H54 (cell line): ENCODE data around the gene BAK1.
A peak's percentile ranks its signal among the peaks of the same experiment; 100 is the strongest.

ENCODE experiments used
- DNase-seq: peaks from one replicate; pipeline ENCODE4 v3.0.0; 2011; ENCODE audit warnings: low spot score, mixed read lengths; ENCODE audit not compliant: insufficient read length
- FAIRE-seq: peaks from 3 replicates; lab custom pipeline; 2011; peaks lifted over from hg19 to GRCh38; lab: Jason Lieb, UNC
- POLR2A ChIP-seq: IDR thresholded peaks from 2 replicates; pipeline ENCODE4 v1.6.1; 2011; ENCODE audit warnings: low read depth, mild to moderate bottlenecking, low read length

Gene BAK1

DNA sequence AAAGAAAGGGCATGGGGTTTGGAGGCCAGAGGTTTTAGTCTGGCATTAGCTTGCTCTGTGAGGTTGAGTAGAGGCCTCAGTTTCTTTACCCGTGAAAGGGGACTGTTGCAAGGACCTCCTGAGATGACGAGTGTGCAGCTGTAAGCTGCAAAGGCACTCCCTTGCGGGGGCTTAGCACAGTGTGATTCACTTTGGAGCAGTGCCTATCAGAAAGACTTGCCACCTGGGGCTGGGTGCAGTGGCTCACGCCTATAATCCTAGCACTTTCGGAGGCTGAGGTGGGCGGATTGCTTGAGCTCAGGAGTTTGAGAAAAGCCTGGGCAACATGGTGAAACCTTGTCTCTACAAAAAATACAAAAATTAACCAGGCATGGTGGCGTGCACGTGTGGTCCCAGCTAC, 7.5 kb upstream of the BAK1 start:
- FAIRE-seq (no peak), DNase-seq (no peak)
- TF ChIP-seq POLR2A, result no peak

DNA sequence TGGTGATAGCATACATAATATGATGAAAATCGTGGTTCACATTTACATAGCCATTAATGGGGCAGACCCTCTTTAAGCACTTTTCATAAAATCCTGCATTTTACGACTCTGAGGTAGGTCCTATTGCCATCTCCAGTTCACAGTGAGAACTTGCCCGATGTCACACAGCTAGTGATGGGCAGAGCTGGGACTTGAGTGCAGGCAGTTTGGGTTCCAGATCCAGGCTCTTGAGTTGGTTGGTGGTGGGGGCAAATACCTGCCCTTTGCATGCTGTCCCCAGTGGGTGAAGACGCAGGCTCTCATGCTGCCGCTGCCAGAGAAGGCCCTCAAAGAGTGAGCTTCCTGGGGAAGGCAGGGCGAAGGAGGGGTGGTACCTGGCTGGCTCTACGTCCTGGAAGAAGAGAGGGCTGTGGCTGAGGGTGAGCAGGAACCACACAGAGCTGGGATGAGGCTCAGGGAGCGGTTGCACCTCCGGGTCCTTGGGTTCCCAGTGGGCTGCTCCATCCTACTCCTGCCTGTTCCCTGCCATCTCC, 6.1 kb upstream of the BAK1 start:
- FAIRE-seq (no peak), DNase-seq (no peak)
- TF ChIP-seq POLR2A, result no peak

DNA sequence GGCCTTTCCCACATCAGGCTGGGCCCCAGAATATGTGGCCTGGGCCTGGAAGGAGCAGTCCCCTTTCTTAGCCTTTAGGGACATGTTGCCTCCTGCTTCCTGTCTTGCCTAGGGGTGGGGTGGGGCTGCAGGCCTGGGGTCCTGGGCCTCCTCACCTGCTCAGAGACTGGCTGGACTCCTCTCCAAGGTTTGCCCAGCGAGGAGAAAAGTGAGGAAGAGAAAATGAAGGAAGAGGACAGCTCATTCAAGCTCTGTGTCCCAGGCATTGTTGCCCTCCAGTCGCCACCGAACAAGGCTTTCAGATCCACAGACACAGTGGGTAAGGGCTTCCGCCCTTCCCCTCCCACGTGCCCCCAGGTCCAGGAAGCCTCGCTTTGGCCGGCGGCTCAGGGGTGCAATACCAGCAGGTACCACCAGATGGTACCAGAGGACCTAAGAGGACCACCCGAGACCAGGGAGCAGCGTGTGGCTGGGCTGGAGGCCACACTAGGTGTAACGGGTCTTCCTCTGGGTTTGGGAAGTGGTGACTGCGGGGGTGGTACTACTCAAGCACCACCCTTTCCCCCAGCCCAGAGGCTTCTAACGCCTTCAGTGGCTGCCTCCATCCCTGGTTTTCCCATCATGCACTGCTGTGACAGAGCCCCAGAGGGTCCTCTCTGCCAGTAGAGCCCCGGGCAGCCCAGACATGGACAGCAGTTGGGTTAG, 5.5 kb upstream of the BAK1 start:
- TF ChIP-seq POLR2A, result no peak
- FAIRE-seq (no peak), DNase-seq (peak; percentile 77)

DNA sequence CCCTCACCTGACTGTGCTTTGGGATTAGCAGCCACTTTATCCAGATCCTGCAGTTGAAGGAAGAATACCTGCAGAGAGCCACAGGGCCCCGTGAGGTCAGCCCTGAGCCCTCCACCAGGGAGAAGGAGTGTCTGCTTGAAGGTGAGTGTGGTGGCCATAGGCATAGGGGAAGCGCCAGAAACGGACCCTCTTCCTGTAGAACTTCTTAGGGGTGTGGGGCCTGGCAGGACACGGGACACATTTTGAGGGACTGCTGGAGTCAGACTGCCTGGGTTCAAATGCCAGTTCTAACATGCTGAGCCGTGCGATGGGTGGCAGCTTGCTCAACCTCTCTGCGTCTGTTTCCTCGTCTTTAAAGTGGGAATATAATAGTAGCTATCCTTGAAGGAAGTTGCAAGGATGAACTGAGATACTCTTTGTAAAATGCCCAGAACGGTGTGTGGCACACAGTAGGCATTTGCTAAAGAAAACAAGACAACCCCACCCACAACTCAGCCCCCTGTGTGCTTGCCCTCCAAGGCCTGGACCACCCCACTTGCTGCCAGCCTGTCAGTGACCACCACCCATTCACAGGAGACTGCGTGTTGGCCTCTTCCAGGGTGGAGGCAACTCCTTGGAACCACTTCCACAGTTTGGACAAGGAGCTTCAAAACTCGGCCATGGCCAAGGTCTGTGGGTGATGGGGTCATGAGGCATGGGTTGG, 4.8 kb upstream of the BAK1 start:
- no peak for TF ChIP-seq POLR2A
- DNase-seq, result no peak
- FAIRE-seq, result no peak

DNA sequence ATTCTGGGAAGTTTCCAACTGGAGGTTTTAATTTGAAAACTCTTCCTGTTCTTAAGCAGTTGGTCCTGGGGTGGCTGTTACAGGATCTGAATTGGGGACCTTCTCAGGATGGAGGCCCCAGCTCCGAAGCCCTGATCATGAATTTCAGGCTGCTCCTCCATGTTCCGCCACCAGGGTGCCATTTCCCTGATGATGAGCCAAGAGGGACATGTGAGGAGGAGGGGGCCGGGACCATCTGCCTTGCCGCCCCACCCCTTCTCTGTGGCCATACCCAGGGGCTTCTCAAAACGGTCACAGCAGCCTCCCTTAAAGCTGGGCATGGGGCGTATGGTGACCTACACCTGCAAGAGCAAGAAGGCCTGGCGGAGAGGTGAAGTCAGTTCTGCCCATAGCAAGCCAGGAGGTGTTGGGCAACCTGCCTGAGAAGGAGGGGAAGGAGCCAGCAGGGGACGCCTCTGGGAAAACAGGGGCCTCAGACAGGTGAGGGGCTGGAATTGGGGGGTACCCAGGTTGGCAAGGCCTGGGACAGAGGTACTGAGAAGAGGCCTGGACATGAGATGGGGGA, 3.6 kb upstream of the BAK1 start:
- DNase-seq (no peak), FAIRE-seq (no peak)
- no peak for TF ChIP-seq POLR2A

DNA sequence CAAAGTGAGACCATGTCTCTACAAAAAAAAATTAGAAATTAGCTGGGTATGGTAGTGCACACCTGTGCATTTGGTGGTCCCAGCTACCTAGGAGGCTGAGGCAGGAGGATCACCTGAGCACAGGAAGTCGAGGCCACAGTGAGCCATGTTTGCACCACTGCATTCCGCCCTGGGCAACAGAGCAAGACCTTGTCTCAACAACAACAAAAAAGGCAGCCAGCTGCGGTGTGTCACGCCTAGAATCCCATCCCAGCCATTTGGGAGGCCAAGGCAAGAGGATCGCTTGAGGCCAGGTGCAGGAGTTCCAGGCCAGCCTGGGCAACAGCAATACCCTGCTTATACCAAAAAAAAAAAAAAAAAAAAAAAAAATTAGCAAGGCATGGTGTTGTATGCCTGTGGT, 1.1 kb upstream of the BAK1 start:
- FAIRE-seq (no peak), DNase-seq (no peak)
- no peak for TF ChIP-seq POLR2A

DNA sequence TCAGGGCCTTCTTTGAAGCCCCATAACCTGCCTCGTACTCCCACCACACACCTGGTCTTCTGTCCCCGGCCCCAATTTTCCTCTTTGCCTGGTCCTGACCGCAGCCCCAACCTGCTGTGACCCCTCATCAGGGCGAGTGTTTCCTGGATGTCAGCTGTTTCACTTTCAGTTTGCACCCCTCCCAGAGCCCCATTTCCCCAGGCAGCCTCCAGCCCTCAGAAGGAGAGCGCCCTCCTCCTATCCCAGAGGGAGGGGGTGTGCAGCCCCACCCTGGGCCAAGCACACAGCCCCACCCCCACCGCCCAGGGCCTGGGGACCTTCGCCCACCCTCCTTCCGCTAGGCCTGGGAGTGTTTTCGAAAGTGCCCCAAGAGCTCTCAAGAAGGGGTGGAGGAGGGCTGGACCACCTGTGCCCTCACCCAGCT, 1.5 kb downstream of the BAK1 start:
- FAIRE-seq (no peak), DNase-seq (no peak)

DNA sequence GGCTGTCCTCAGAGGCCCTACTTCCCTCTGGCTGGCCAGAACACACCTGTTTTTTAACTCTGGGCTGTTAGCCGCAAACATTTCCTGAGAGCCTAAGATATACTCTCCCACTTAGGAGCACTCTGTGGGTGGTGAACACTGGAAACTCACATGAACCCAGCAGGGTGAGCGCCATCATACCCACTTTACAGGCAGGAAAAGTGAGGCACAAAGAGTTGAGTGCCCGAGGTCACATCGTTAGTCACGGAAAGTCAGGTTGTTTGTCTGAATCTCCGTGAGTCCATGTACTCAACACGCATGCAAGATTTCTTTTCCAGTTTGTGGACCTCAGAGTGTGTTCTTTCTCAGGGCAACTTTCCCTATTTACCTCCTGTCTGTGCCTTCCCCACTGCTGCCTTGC, 1.9 kb downstream of the BAK1 start:
- FAIRE-seq, result no peak
- no peak for TF ChIP-seq POLR2A
- DNase-seq, result no peak

More for the DNA sequence above, 1.5 kb downstream of the BAK1 start:
- TF ChIP-seq POLR2A, result no peak

DNA sequence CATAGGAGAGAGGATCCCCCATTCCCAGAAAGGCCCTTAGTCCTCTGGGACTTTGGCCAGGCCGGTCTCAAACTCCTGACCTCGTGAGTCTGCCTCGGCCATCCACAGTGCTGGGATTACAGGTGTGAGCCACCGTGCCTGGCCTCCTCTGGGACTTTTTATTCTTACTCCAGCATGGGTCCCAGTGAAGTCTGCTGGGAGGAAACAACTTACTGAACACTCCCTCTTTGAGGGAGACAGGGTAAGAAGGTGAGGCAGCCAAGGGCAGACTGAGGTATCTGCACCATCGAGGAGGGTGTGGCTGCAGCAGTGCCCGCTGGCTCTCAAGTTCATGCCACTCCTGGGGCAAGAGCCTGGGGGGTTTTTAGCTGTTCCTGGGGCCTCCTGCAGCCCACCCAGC, 2.4 kb downstream of the BAK1 start:
- FAIRE-seq (no peak), DNase-seq (no peak)
- TF ChIP-seq POLR2A, result no peak

DNA sequence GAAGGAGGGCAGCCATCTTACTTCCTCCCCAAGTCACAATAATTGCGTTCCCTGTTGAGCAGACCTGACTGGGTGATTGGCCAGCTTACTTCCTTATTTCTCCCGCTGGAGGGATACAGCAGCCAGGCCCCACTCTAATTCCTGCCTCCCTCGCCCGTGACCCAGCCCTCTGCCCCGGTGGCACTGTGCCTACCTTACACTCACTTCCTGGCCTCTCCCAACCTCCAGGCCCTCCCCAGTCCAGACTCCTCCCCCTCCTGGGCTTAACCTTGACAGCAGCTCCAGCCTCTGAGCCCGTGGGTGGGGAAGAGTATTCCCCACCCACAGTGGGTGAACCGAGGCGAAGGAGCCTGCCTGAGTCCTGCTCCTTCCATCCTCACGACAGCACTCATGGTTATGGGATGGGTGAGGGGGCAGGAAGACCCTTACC, 3.0 kb downstream of the BAK1 start:
- TF ChIP-seq POLR2A, result no peak
- DNase-seq, result no peak
- FAIRE-seq, result no peak

DNA sequence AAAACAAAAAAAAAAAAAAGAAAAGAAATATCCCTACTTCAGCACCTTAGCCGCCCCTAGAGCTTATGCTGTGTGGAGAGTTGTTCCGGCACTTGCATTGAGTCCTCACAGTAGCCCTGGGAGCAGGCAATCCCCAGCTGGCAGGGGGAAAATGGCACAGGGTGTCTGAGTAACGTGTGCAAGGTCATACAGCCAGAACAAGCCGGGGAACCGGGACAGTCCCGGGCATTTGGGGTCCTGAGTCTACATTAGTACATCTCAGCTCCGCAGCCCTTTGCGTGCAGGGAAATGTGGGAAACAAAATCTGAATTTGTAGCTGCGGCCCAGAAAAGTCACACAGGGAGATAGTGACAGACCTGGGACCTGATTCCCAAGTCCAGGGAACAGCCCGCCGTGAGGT, 3.4 kb downstream of the BAK1 start:
- TF ChIP-seq POLR2A, result no peak
- no peak for FAIRE-seq
- DNase-seq, result no peak

DNA sequence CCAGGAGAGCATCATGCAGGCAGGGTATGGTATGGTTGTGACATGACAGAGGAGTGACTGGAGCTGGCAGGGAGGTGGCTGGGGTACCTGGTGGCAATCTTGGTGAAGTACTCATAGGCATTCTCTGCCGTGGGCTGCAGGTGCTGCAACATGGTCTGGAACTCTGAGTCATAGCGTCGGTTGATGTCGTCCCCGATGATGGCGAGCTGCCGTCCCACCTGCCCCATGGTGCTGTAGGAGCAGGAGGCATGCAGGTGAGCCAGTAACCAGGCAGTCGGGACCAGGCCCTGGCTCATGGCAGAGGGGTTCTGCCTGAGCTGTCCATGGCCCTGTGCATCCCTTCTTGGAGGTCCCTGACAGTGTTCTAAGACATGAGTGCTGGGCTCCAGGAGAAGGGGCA, 4.9 kb downstream of the BAK1 start:
- FAIRE-seq, result no peak
- no peak for TF ChIP-seq POLR2A
- DNase-seq, result no peak

DNA sequence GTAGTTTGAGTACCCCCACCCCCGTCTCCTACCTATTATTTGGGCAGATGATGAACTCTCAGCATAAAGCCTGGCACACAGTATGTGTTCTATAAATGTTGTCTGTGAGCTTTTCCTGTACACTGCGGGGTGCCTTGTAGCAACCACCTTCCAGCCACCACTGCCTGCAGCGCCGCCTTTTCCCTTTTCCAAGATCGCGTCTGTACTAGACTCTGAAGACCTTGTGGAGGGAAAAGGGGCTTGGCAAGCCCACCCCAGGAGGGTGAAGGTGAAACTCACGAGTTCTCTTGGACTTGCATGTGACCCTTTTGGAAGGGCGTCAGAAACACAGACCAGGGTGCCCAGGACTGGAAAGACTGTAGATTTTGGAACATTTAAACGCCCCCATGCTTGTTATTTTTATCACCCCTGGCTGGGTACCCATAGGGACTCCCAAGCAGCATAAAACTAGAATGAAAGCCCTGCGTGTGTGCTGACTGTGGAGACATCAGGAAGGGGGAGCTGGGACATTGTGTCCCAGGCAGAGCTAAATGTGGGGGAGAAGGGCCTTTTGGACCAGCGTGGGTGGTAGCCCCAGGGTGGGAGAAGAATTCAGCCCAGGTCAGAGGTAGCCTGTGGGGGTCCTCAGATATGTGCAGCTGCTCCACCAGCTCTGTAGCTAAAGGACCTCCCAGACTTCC, 8.3 kb downstream of the BAK1 start:
- no peak for FAIRE-seq
- no peak for DNase-seq
- no peak for TF ChIP-seq POLR2A
